Ramos (cell line): Measurements from ENCODE around the gene MXD1.
"Not testable (repeated sequence)": the region's sequence is repeated elsewhere in the genome, so short reads cannot be mapped to it uniquely, and the experiment has no call there.

ENCODE experiments used
- in situ Hi-C: fragments of 300-500 bp; cut with MboI; formaldehyde crosslinking; loops from one replicate; pipeline ENCODE4 v1.14.3; 2022; ENCODE audit warnings: low sequenced_read_pairs; ENCODE audit not compliant: unreplicated experiment

Gene MXD1

GRCh38 chr2:69950241-69950640 lies 35.3 kb downstream of the MXD1 start:
- in situ Hi-C loops = no loop called here

GRCh38 chr2:69950671-69951070 lies 35.8 kb downstream of the MXD1 start:
- in situ Hi-C loops = not testable (repeated sequence)

GRCh38 chr2:69952336-69953115 lies 37.6 kb downstream of the MXD1 start:
- in situ Hi-C loops = no loop called here

- in situ Hi-C loops = no loop called here
These were observed 39.2 kb downstream of the MXD1 start for GRCh38 chr2:69954084-69954483.

GRCh38 chr2:69955029-69955428 lies 40.1 kb downstream of the MXD1 start:
- in situ Hi-C loops = no loop called here

GRCh38 chr2:69956475-69956979 lies 41.6 kb downstream of the MXD1 start:
- in situ Hi-C loops = no loop called here

- in situ Hi-C loops = no loop called here
These were observed 43.1 kb downstream of the MXD1 start for GRCh38 chr2:69957965-69958364.

- in situ Hi-C loops = no loop called here
These were observed 43.6 kb downstream of the MXD1 start for GRCh38 chr2:69958480-69958879.

GRCh38 chr2:69959425-69959824 lies 44.5 kb downstream of the MXD1 start:
- in situ Hi-C loops = no loop called here

- in situ Hi-C loops = no loop called here
These were observed 45.9 kb downstream of the MXD1 start for GRCh38 chr2:69960821-69961220.

GRCh38 chr2:69961496-69961895 lies 46.6 kb downstream of the MXD1 start, which contains the start of gene ASPRV1:
TSS of gene ASPRV1 (minus strand) at chr2:69961631. CDS start at chr2:69961436, 195 bp downstream.
- in situ Hi-C loops = no loop called here

- in situ Hi-C loops = no loop called here
These were observed 48.2 kb downstream of the MXD1 start for GRCh38 chr2:69962986-69963730.

GRCh38 chr2:69964353-69964841 lies 49.5 kb downstream of the MXD1 start:
- in situ Hi-C loops = no loop called here

GRCh38 chr2:69965756-69966445 lies 51.0 kb downstream of the MXD1 start:
- in situ Hi-C loops = no loop called here

GRCh38 chr2:69966496-69966895 lies 51.6 kb downstream of the MXD1 start:
- in situ Hi-C loops = no loop called here

GRCh38 chr2:69968609-69969008 lies 53.7 kb downstream of the MXD1 start:
- in situ Hi-C loops = no loop called here

- in situ Hi-C loops = no loop called here
These were observed 54.4 kb downstream of the MXD1 start for GRCh38 chr2:69969126-69969983.

GRCh38 chr2:69969991-69970390 lies 55.1 kb downstream of the MXD1 start:
- in situ Hi-C loops = no loop called here

GRCh38 chr2:69972822-69973221 lies 57.9 kb downstream of the MXD1 start:
- in situ Hi-C loops = no loop called here

- in situ Hi-C loops = no loop called here
These were observed 58.4 kb downstream of the MXD1 start for GRCh38 chr2:69973335-69973735.
